ENCODE measurements around the gene MRPS9. TPM values are rescaled to one million over a fixed set of nuclear protein-coding genes. Genes with fewer than 3 reads are reported as not detected.

MRPS9 gene
- total RNA-seq, 1 donor from 2014 or later: 24.5 TPM

- no peak for DNase-seq (ENCODE audit: low read depth)
- Histone ChIP-seq H3K27me3 (ENCODE audit: control insufficient read depth, insufficient read depth, low read length) (no peaks in the 10 kb centered on the region), H3K36me3 (ENCODE audit: control insufficient read depth, insufficient read depth, low read length) (no peaks in the 10 kb centered on the region), H3K4me3 (ENCODE audit: low read depth, low read length) (no peak overlapping the region)
- FAIRE-seq: no peak
- no peak for TF ChIP-seq CTCF (IDR thresholded peaks at IDR 0.05; ENCODE audit: insufficient read depth, low read length, severe bottlenecking)
Observed at GRCh38 chr2:105129722-105130232, 91.9 kb downstream of the MRPS9 start.

- FAIRE-seq: no peak
- no peak overlapping the region for H3K4me3 ChIP-seq (ENCODE audit: low read depth, low read length)
- TF ChIP-seq CTCF (IDR thresholded peaks at IDR 0.05; ENCODE audit: insufficient read depth, low read length, severe bottlenecking): no peak
- no peaks in the 10 kb centered on the region for H3K36me3 ChIP-seq (ENCODE audit: control insufficient read depth, insufficient read depth, low read length)
- no peaks in the 10 kb centered on the region for H3K27me3 ChIP-seq (ENCODE audit: control insufficient read depth, insufficient read depth, low read length)
- DNase-seq (ENCODE audit: low read depth): no peak
Observed at GRCh38 chr2:105130546-105130945, 92.7 kb downstream of the MRPS9 start.

- FAIRE-seq (no peak), DNase-seq (ENCODE audit: low read depth) (no peak)
- Histone ChIP-seq H3K36me3 (ENCODE audit: control insufficient read depth, insufficient read depth, low read length) (no peaks in the 10 kb centered on the region), H3K27me3 (ENCODE audit: control insufficient read depth, insufficient read depth, low read length) (peaks cover 2% of the 10 kb centered on the region), H3K4me3 (ENCODE audit: low read depth, low read length) (no peak overlapping the region)
- TF ChIP-seq CTCF (IDR thresholded peaks at IDR 0.05; ENCODE audit: insufficient read depth, low read length, severe bottlenecking): no peak
Observed at GRCh38 chr2:105134081-105134480, 96.2 kb downstream of the MRPS9 start.

GRCh38 chr2:105135436-105135835 lies 97.6 kb downstream of the MRPS9 start:
- no peak for TF ChIP-seq CTCF (IDR thresholded peaks at IDR 0.05; ENCODE audit: insufficient read depth, low read length, severe bottlenecking)
- H3K4me3 ChIP-seq (ENCODE audit: low read depth, low read length): no peak overlapping the region
- no peak for DNase-seq (ENCODE audit: low read depth)
- FAIRE-seq: no peak
- peaks cover 2% of the 10 kb centered on the region for H3K27me3 ChIP-seq (ENCODE audit: control insufficient read depth, insufficient read depth, low read length)
- H3K36me3 ChIP-seq (ENCODE audit: control insufficient read depth, insufficient read depth, low read length): no peaks in the 10 kb centered on the region

GRCh38 chr2:105136394-105136793 lies 98.5 kb downstream of the MRPS9 start:
- DNase-seq (ENCODE audit: low read depth): no peak
- no peak for TF ChIP-seq CTCF (IDR thresholded peaks at IDR 0.05; ENCODE audit: insufficient read depth, low read length, severe bottlenecking)
- no peak for FAIRE-seq
- peaks cover 2% of the 10 kb centered on the region for H3K27me3 ChIP-seq (ENCODE audit: control insufficient read depth, insufficient read depth, low read length)
- no peaks in the 10 kb centered on the region for H3K36me3 ChIP-seq (ENCODE audit: control insufficient read depth, insufficient read depth, low read length)
- H3K4me3 ChIP-seq (ENCODE audit: low read depth, low read length): no peak overlapping the region

GRCh38 chr2:105138643-105139042 lies 100.8 kb downstream of the MRPS9 start:
- no peak overlapping the region for H3K4me3 ChIP-seq (ENCODE audit: low read depth, low read length)
- no peak for FAIRE-seq
- H3K36me3 ChIP-seq (ENCODE audit: control insufficient read depth, insufficient read depth, low read length): no peaks in the 10 kb centered on the region
- peaks cover 2% of the 10 kb centered on the region for H3K27me3 ChIP-seq (ENCODE audit: control insufficient read depth, insufficient read depth, low read length)
- TF ChIP-seq CTCF (IDR thresholded peaks at IDR 0.05; ENCODE audit: insufficient read depth, low read length, severe bottlenecking): no peak
- DNase-seq (ENCODE audit: low read depth): no peak
